Measurements from ENCODE around the gene LSS.

LSS gene

DNA sequence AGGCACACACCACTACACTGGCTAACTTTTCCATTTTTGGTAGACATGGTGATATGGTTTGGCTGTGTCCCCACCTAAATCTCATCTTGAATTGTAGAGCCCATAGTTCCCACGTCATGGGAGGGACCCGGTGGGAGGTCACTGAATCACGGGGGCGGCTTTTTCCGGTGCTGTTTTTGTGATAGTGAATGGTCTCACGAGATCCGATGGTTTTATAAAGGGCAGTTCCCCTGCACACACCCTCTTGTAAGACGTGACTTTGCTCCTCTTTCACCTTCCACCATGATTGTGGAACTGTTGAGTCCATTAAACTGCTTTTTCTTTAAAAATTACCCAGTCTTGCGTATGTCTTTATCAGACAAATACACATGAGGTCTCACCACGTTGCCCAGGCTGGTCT, 71.9 kb downstream of the LSS start:
- Histone ChIP-seq H3K18ac (ENCODE audit: low read depth in 1 of 2, low read length in 2 of 2) (no peak overlapping the region), H4K91ac (ENCODE audit: low read length) (no peak overlapping the region), H4K8ac (ENCODE audit: low read length) (no peak overlapping the region), H3K9ac (ENCODE audit: low read length) (no peak overlapping the region), H3K4me2 (ENCODE audit: low read length, poor library complexity, severe bottlenecking) (no peak overlapping the region), H3K14ac (ENCODE audit: low read length in 2 of 2) (no peak overlapping the region), H3K23ac (ENCODE audit: low read length in 2 of 2) (no peak overlapping the region), H3K27me3 (ENCODE audit: control insufficient read depth in 1 of 2, insufficient read depth in 1 of 2, low read length in 2 of 2) (no peaks in the 10 kb centered on the region), H2BK12ac (ENCODE audit: low read length in 2 of 2) (no peak overlapping the region), H2AK5ac (ENCODE audit: low read length, severe bottlenecking) (no peak overlapping the region), H2AFZ (ENCODE audit: low read depth, low read length) (no peak overlapping the region), H3K4me3 (ENCODE audit: insufficient read depth in 1 of 2, low read depth in 1 of 2, low read length in 2 of 2) (no peak overlapping the region), H3K79me1 (replicated peaks; ENCODE audit: low read length, poor library complexity, severe bottlenecking) (peaks cover 2% of the 10 kb centered on the region), H3K9me3 (ENCODE audit: control insufficient read depth, low read length) (no peaks in the 10 kb centered on the region), H3K4ac (ENCODE audit: low read depth in 1 of 2, low read length in 2 of 2) (no peak overlapping the region), H2BK5ac (ENCODE audit: low read depth, low read length, poor library complexity, severe bottlenecking) (no peak overlapping the region), H3K4me1 (ENCODE audit: control insufficient read depth, insufficient read depth, low read depth, low read length) (peaks cover 22% of the 10 kb centered on the region), H2BK15ac (ENCODE audit: low read depth, poor library complexity, severe bottlenecking) (no peak overlapping the region), H3K27ac (ENCODE audit: low read length, poor library complexity, severe bottlenecking) (no peak overlapping the region), H2BK120ac (ENCODE audit: low read depth, low read length) (no peak overlapping the region), H3K36me3 (ENCODE audit: control insufficient read depth in 1 of 2, insufficient read depth in 2 of 2, low read depth in 1 of 2, low read length in 2 of 2) (peaks cover 4 to 40% of the 10 kb centered on the region in 2 experiments)
- WGBS: 94% methylated on average over 10 of the region's 10 CpGs
- DNase-seq: no peak

- no peaks in the 10 kb centered on the region for H3K9me3 ChIP-seq (ENCODE audit: control insufficient read depth, low read length)
- peak overlapping the region in 1 of 2 experiments; percentile 72 for H3K14ac ChIP-seq (ENCODE audit: low read length in 2 of 2)
- H4K91ac ChIP-seq (ENCODE audit: low read length): no peak overlapping the region
- no peak overlapping the region for H2AK5ac ChIP-seq (ENCODE audit: low read length, severe bottlenecking)
- peaks cover 4 to 36% of the 10 kb centered on the region in 2 experiments for H3K36me3 ChIP-seq (ENCODE audit: control insufficient read depth in 1 of 2, insufficient read depth in 2 of 2, low read depth in 1 of 2, low read length in 2 of 2)
- peaks cover 22% of the 10 kb centered on the region for H3K4me1 ChIP-seq (ENCODE audit: control insufficient read depth, insufficient read depth, low read depth, low read length)
- WGBS: 95% methylated on average over 7 of the region's 7 CpGs
- no peak overlapping the region for H2BK15ac ChIP-seq (ENCODE audit: low read depth, poor library complexity, severe bottlenecking)
- H3K9ac ChIP-seq (ENCODE audit: low read length): no peak overlapping the region
- no peak overlapping the region for H3K4me3 ChIP-seq (ENCODE audit: insufficient read depth in 1 of 2, low read depth in 1 of 2, low read length in 2 of 2)
- H3K27me3 ChIP-seq (ENCODE audit: control insufficient read depth in 1 of 2, insufficient read depth in 1 of 2, low read length in 2 of 2): no peaks in the 10 kb centered on the region
- H2BK12ac ChIP-seq (ENCODE audit: low read length in 2 of 2): no peak overlapping the region
- H3K27ac ChIP-seq (ENCODE audit: low read length, poor library complexity, severe bottlenecking): no peak overlapping the region
- no peak overlapping the region for H2BK5ac ChIP-seq (ENCODE audit: low read depth, low read length, poor library complexity, severe bottlenecking)
- peaks cover 2% of the 10 kb centered on the region for H3K79me1 ChIP-seq (replicated peaks; ENCODE audit: low read length, poor library complexity, severe bottlenecking)
- no peak overlapping the region for H4K8ac ChIP-seq (ENCODE audit: low read length)
- H2AFZ ChIP-seq (ENCODE audit: low read depth, low read length): no peak overlapping the region
- no peak overlapping the region for H3K4ac ChIP-seq (ENCODE audit: low read depth in 1 of 2, low read length in 2 of 2)
- H3K4me2 ChIP-seq (ENCODE audit: low read length, poor library complexity, severe bottlenecking): no peak overlapping the region
- no peak overlapping the region for H2BK120ac ChIP-seq (ENCODE audit: low read depth, low read length)
- no peak overlapping the region for H3K23ac ChIP-seq (ENCODE audit: low read length in 2 of 2)
- no peak for DNase-seq
- peak overlapping the region in 1 of 2 experiments; percentile 34 for H3K18ac ChIP-seq (ENCODE audit: low read depth in 1 of 2, low read length in 2 of 2)
These were observed 72.3 kb downstream of the LSS start for GRCh38 chr21:46156378-46156645.

DNA sequence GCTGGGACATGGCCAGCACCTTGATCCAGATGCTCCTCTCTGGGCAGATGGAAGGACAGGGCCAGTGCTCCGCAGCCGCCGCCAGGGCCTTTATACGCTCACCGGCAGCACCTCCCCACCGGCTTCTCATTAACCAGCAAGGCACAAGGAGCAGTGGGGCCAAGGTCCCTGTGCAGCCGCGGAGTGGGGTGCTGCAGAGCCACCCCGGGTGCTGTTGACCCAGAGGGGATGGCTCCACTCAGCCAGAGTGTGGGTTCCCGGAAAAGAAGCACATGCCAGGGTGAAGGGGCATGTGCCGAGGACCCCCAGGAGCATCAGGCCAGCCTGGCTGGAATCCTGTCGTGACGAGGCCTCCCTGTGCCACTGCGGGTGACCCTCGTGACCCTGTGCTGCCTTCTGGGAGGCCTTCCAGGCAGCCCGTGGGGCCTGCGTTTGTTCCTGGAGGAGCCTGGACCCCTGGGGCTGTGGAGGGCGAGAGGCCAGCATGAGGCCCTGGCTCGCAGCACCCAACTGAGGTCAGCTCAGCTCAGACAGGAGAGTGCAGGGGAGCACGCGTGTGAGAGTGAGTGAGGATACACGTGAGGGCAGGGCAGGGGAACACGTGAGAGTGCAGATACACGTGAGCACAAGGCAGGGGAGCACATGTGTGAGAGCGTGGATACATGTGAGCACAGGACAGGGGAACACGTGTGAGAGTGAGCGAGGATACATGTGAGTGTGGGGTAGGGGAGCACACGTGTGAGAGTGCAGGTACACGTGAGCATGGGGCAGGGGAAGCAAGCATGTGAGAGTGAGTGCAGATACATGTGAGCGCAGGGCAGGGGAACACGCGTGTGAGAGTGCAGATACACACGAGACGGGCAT, 72.8 kb downstream of the LSS start, which contains the start of gene FTCD:
TSS of gene FTCD (minus strand) at position 66 of the 864 bp plus-strand sequence. CDS start at position 10, 56 bp downstream.
- Histone ChIP-seq H2AFZ (ENCODE audit: low read depth, low read length) (no peak within 1 kb of the TSS), H3K27ac (ENCODE audit: low read length, poor library complexity, severe bottlenecking) (no peak within 1 kb of the TSS), H3K4me2 (ENCODE audit: low read length, poor library complexity, severe bottlenecking) (no peak within 1 kb of the TSS), H3K9ac (ENCODE audit: low read length) (no peak within 1 kb of the TSS), H3K4me3 (ENCODE audit: insufficient read depth in 1 of 2, low read depth in 1 of 2, low read length in 2 of 2) (no peak within 1 kb of the TSS), H3K18ac (ENCODE audit: low read depth in 1 of 2, low read length in 2 of 2) (peak within 1 kb of the TSS in 1 of 2 experiments; percentile 34), H2BK15ac (ENCODE audit: low read depth, poor library complexity, severe bottlenecking) (no peak within 1 kb of the TSS), H2BK12ac (ENCODE audit: low read length in 2 of 2) (no peak within 1 kb of the TSS), H4K91ac (ENCODE audit: low read length) (peak within 1 kb of the TSS; percentile 35), H3K79me1 (replicated peaks; ENCODE audit: low read length, poor library complexity, severe bottlenecking) (peaks cover 2% of the 10 kb centered on the region), H3K27me3 (ENCODE audit: control insufficient read depth in 1 of 2, insufficient read depth in 1 of 2, low read length in 2 of 2) (peaks cover 0 to under 1% of the 10 kb centered on the region in 2 experiments), H3K23ac (ENCODE audit: low read length in 2 of 2) (no peak within 1 kb of the TSS), H2AK5ac (ENCODE audit: low read length, severe bottlenecking) (no peak within 1 kb of the TSS), H3K14ac (ENCODE audit: low read length in 2 of 2) (peak within 1 kb of the TSS in 1 of 2 experiments; percentile 72), H3K4ac (ENCODE audit: low read depth in 1 of 2, low read length in 2 of 2) (no peak within 1 kb of the TSS), H4K8ac (ENCODE audit: low read length) (no peak within 1 kb of the TSS), H3K36me3 (ENCODE audit: control insufficient read depth in 1 of 2, insufficient read depth in 2 of 2, low read depth in 1 of 2, low read length in 2 of 2) (peaks cover 4 to 30% of the 10 kb centered on the region in 2 experiments), H3K9me3 (ENCODE audit: control insufficient read depth, low read length) (no peaks in the 10 kb centered on the region), H2BK5ac (ENCODE audit: low read depth, low read length, poor library complexity, severe bottlenecking) (no peak within 1 kb of the TSS), H3K4me1 (ENCODE audit: control insufficient read depth, insufficient read depth, low read depth, low read length) (peaks cover 22% of the 10 kb centered on the region), H2BK120ac (ENCODE audit: low read depth, low read length) (no peak within 1 kb of the TSS)
- 89% methylated on average over 34 of the region's 34 CpGs for WGBS
- DNase-seq: no peak

DNA sequence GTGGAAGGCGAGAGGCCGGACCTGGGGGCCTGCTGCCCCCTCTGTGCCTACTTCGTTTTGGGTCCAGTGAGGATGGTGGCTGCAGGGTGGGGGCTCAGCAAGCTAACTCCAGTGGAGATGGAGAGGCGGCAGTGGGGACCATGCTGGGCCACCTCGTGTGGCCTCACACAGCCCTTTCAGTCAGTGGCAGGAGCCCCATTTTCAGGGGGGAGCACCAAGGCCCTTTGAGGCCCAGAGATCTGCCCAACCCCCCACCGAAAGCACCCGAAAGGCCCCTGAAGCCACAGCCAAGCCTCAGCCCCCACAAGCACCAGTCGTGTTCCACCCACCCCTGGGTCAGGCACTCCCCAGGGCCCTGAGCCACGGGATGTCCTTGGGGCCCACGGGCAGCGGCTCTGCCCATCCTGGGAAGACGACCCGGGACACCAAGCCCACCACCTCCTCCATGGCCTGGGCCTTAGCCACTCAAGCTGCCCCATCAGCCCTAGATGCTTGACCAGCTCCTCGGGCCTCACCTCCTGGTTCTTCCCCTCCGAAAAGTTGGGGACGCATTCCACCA, 73.5 kb downstream of the LSS start:
- Histone ChIP-seq H3K18ac (ENCODE audit: low read depth in 1 of 2, low read length in 2 of 2) (no peak overlapping the region), H3K9ac (ENCODE audit: low read length) (no peak overlapping the region), H2BK15ac (ENCODE audit: low read depth, poor library complexity, severe bottlenecking) (no peak overlapping the region), H3K79me1 (replicated peaks; ENCODE audit: low read length, poor library complexity, severe bottlenecking) (no peaks in the 10 kb centered on the region), H2AFZ (ENCODE audit: low read depth, low read length) (no peak overlapping the region), H2BK120ac (ENCODE audit: low read depth, low read length) (no peak overlapping the region), H4K91ac (ENCODE audit: low read length) (no peak overlapping the region), H3K4me3 (ENCODE audit: insufficient read depth in 1 of 2, low read depth in 1 of 2, low read length in 2 of 2) (no peak overlapping the region), H3K27ac (ENCODE audit: low read length, poor library complexity, severe bottlenecking) (no peak overlapping the region), H3K4ac (ENCODE audit: low read depth in 1 of 2, low read length in 2 of 2) (no peak overlapping the region), H3K36me3 (ENCODE audit: control insufficient read depth in 1 of 2, insufficient read depth in 2 of 2, low read depth in 1 of 2, low read length in 2 of 2) (peaks cover 4 to 23% of the 10 kb centered on the region in 2 experiments), H3K9me3 (ENCODE audit: control insufficient read depth, low read length) (no peaks in the 10 kb centered on the region), H3K23ac (ENCODE audit: low read length in 2 of 2) (no peak overlapping the region), H3K4me2 (ENCODE audit: low read length, poor library complexity, severe bottlenecking) (no peak overlapping the region), H2BK12ac (ENCODE audit: low read length in 2 of 2) (no peak overlapping the region), H4K8ac (ENCODE audit: low read length) (no peak overlapping the region), H2AK5ac (ENCODE audit: low read length, severe bottlenecking) (no peak overlapping the region), H3K14ac (ENCODE audit: low read length in 2 of 2) (no peak overlapping the region), H3K27me3 (ENCODE audit: control insufficient read depth in 1 of 2, insufficient read depth in 1 of 2, low read length in 2 of 2) (peaks cover 0 to 7% of the 10 kb centered on the region in 2 experiments), H2BK5ac (ENCODE audit: low read depth, low read length, poor library complexity, severe bottlenecking) (no peak overlapping the region), H3K4me1 (ENCODE audit: control insufficient read depth, insufficient read depth, low read depth, low read length) (peaks cover 25% of the 10 kb centered on the region)
- DNase-seq: no peak
- 94% methylated on average over 16 of the region's 16 CpGs for WGBS

Data from mesenchymal stem cell (in vitro differentiated cells and primary cell).